Neural progenitor cell (in vitro differentiated cells): ENCODE data around the gene HFE.

Experiments
- EZH2 ChIP-seq: fragments of 200-600 bp; sonication (generic); IDR thresholded peaks from 2 replicates; pipeline ENCODE4 v1.6.1; 2017; ENCODE audit warnings: antibody characterized with exemption, mild to moderate bottlenecking, moderate library complexity
- EZH2phosphoT487 ChIP-seq: fragments of 200-600 bp; sonication (generic); IDR thresholded peaks from 2 replicates; pipeline ENCODE4 v1.6.1; 2017; ENCODE audit warnings: antibody characterized with exemption
- TF ChIP-seq, protein P1 (sequence below): fragments of 200-600 bp; sonication (generic); IDR thresholded peaks from 2 replicates; pipeline ENCODE4 v1.5.1; 2017; ENCODE audit warnings: antibody characterized with exemption, mild to moderate bottlenecking

DNA sequence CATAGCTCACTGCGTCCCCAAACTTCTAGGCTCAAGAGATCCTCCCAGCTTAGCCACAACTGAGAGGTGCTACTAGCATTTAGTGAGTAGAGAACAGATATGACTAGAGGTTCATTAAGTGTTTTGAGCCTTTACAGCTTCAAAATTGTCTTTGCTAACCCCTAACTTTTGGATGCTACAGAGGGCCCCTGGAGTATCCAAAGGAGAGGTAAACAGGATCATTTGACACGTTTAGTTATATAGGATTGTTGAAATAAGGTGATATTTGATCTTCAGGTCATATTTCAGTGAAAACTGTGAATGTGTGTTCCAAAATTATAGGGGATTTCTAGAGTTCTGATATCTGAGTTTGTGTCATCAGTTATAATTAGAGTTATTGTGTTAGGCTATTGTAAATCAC lies 19.2 kb upstream of the HFE start:
- TF ChIP-seq, protein P1, sequence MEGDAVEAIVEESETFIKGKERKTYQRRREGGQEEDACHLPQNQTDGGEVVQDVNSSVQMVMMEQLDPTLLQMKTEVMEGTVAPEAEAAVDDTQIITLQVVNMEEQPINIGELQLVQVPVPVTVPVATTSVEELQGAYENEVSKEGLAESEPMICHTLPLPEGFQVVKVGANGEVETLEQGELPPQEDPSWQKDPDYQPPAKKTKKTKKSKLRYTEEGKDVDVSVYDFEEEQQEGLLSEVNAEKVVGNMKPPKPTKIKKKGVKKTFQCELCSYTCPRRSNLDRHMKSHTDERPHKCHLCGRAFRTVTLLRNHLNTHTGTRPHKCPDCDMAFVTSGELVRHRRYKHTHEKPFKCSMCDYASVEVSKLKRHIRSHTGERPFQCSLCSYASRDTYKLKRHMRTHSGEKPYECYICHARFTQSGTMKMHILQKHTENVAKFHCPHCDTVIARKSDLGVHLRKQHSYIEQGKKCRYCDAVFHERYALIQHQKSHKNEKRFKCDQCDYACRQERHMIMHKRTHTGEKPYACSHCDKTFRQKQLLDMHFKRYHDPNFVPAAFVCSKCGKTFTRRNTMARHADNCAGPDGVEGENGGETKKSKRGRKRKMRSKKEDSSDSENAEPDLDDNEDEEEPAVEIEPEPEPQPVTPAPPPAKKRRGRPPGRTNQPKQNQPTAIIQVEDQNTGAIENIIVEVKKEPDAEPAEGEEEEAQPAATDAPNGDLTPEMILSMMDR, result no peak
- TF ChIP-seq EZH2 (no peak), EZH2phosphoT487 (no peak)
